HG03439 (cell line): ENCODE data around the gene SLC23A2.
A peak's percentile ranks its signal among the peaks of the same experiment; 100 is the strongest.

Experiments
- ATAC-seq: cut with Tn5 transposase; IDR thresholded peaks from one replicate; pipeline ENCODE4 v1.9.1; 2021; ENCODE audit warnings: mild to moderate bottlenecking, moderate library complexity; ENCODE audit not compliant: unreplicated experiment

SLC23A2 gene

DNA sequence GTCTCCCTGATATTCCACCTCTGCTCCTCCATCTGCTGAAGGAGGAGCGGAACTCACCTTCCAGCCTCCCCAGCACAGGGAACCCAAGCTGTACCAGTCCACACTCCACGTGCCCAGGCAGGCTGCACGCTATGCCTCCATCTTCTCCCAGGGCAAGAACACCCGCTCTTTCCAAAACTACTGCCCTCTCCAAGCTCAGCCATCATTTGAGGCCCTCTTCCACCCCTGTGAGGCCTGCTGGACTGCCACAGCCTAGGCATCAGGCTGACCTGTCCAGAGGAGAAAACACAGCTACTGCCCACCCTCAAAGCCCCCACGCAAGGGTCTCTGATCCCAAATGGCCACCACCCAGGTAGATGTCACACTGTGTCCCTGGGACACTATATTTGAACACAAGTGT, 179.7 kb downstream of the SLC23A2 start:
- no peak for ATAC-seq

DNA sequence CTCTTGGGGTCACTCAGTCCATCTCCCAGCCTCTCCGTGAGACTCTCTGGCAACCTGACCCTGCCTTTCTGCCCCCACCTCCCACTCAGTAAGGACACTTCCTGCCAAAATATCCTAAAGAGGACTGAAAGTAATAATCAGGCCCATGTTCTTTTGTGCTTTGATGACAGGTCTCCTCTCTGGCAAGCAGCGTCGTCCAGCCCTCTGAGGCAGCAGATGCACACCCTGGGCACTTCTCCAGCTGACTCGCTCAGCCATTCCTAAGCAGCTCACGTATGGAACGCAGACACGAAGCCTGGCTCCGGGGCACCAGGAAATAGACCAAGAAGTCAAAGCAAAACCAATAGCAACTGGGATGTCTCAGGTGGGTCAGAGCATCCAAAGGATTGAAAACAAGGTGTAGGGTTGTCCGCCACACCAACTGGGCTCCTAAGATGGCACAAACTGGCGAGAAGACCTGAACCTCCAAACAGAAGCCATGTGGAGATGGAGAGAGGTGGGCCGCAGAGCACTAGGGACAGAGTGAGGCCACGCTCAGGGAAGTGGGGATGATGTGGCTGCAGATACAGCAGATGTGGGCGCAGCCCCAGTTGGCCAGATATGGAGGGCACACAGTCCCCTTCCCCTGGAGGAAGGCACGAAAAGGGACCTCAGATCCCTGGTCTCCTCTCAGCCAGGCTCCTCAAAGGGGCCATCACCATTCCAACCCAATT, 180.3 kb downstream of the SLC23A2 start:
- no peak for ATAC-seq

DNA sequence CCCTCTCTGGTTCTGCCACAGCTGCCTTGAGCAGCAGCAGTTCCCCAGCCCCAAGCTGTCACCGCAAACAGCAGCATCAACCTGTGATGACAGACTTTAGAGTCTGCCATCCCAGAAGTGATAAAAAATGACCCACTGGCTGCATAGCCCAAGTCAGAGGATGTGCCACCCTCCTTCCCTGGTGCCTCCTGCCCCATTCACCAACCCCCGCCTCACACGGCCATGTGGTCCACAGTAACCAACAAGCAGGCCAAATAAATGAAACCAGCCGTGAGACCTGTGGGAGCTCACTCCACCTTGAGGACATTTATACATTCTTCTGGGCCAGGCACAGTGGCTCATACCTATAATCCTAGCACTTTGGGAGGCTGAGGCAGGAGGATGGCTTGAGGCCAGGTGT, 181.4 kb downstream of the SLC23A2 start:
- ATAC-seq, result no peak

- ATAC-seq, result no peak
Measured at GRCh38 chr20:4817230-4817671, 184.1 kb downstream of the SLC23A2 start.

DNA sequence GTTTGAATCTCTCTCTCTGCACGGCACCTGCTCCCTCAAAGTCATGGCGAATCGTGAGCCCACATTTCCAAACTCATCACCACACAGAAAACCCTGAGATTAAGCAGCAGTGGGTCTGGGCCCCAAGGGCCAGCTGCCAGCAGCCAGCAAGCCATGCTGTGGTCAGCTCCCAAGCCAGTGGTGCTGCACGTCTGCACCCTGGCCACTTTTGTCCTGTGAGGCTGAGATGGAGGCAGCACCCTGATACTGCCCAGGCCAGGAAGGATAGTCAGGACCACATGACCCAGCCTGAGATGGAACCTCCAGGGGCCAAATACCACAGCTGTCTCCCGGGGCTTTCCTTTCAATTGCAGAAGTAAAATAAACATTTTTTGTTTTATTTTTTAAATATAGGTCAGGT, 185.7 kb downstream of the SLC23A2 start:
- no peak for ATAC-seq

DNA sequence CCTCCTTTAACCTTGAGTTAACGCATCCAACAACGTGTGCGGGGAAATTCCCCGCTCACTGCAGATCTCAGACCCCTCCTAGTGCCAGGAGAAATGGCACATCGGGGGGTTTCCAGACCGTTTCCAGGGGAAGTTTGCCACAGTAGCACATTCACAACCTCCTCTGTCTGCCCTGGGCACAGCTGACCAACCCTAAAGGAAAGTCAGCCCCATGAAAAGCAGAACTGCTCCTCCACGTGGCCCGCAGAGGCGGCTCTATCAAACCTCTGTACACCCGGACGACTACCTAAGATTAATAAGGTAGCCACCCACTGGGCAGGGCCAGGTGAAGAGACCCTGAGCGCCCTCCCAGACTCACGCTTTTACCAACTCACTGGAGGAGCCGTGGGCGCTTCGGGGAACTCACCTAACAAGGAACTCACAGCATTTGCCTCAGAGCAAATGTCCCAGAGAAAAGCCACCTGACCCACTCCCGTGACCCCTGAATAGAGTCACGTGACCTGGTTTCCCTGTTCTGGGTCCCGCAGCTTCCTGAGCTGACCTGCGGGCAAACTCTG, 186.5 kb downstream of the SLC23A2 start:
- ATAC-seq, result peak; percentile 46

GRCh38 chr20:4813863-4814695, 187.2 kb downstream of the SLC23A2 start:
- ATAC-seq, result peak; percentile 23

DNA sequence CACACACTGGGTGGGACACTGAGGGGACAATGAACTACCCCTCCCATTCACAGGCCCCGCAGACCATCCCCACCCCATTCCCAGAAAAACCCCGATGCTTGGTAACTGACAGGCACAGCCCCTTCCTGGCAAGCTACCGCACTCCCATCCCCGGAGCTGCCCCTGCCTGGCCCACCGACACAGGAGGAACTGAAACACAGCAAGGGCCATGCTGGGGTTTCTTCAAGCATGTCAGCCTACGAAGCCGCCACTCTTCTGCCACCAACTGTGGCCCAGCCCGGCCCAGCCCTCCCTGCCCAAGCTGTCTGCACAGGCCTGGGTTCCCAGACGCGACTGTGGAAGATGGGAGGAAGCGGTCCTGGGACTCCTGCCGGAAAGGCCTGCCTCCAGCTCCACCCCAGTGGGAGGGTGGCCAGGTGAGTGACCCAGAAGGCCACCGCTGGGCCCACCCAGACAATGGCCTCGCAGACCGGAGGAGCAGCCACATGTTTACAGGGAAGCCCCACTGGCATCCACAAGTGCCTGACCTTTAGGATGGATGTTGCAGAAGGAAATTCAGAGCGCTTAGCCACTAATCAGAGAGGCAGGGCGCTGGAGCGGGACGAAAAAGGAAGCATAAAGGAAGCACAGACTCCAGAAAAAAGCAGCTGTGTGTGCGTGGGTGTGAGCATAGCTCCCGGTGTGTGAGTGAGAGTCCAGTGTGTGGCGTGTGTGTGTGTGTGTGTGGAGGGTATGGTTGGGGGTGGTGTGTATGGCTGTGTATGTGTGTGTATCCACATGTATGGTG, 188.0 kb downstream of the SLC23A2 start:
- no peak for ATAC-seq

- no peak for ATAC-seq
Measured at GRCh38 chr20:4812641-4813075, 188.7 kb downstream of the SLC23A2 start.

DNA sequence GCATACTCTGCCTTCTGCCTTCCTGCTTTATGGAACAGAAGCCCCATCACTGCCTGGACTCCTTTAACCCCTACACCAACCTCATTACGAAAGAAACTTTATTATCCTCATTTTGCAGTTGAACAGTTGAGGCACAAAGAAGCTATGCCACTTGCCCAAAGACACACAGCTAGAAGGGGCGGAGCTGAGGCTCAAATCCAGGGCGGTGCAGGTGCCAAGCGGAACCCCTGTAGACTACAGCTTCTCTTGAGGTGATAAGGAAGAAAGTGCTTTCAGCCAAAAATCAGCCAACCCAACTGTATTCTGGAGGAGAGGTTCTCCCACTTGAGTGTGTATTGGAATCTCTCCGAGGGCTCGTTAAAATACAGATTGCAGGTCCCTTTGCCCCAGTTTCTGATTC, 189.1 kb downstream of the SLC23A2 start:
- ATAC-seq, result no peak

- ATAC-seq, result no peak
Measured at GRCh38 chr20:4811661-4812181, 189.6 kb downstream of the SLC23A2 start.

- ATAC-seq, result no peak
Measured at GRCh38 chr20:4811257-4811656, 190.1 kb downstream of the SLC23A2 start.

DNA sequence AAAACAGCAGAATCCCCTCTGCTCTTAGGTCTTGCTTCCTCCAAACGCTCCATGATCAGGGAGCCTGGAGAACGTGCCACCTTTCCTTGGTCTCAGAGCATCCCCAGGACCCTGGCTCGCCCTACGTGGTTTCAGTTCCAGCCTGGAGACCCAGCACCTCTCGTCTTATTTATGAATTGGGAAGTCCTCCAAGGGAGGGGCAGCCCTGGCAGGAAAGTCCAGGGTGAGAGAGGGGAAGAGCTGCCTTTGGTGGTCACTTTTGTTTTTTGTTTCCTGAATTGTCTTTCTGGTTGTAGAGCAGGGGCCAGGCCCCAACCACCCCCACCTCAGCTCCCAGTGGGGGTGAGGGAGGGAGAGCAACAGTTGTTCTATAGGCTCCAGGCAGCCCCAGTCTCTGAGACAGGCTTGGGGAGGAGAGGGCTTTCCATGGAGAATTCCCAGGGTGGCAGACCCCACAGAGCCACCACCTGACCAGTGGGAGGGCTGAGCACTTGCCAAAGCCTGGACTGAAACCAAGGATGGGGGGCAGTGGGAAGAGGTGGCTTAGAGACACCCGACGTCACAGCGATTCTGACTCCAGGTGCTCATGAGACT, 190.8 kb downstream of the SLC23A2 start:
- ATAC-seq, result no peak

GRCh38 chr20:4809707-4810106, 191.6 kb downstream of the SLC23A2 start:
- no peak for ATAC-seq

GRCh38 chr20:4808872-4809271, 192.4 kb downstream of the SLC23A2 start:
- no peak for ATAC-seq

- ATAC-seq, result no peak
Measured at GRCh38 chr20:4805663-4806449, 195.5 kb downstream of the SLC23A2 start.

DNA sequence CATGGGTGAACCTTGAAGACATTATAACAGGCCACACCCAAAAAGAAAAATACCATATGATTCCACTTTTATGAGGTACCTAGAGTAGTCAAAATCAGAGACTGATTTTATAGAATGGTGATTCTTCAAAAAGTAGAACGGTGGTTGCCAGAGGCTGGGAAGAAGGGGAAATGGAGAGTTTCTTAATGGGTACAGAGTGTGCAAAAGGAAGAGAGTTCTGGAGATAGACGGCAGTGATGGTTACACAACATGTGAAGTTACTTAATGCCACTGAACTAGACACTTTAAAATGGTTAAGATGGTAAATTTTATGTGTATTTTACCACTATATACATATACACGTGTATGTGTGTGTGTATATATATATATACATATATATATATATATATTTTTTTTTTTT, 198.8 kb downstream of the SLC23A2 start:
- no peak for ATAC-seq
